Small intestine (tissue), 7 donors: ENCODE measurements around the gene KCNG2. TPM values are rescaled to one million over a fixed set of nuclear protein-coding genes. Genes with fewer than 3 reads are reported as not detected.

Experiments used
- DNase-seq, 2 donors: peaks; one replicate each; pipeline versions ENCODE4 v3.0.0 to v3.0.0-alpha.2; 2013
- FAIRE-seq: peaks from 2 replicates; lab custom pipeline; 2012; peaks lifted over from hg19 to GRCh38; lab: Jason Lieb, UNC
- H3K27ac ChIP-seq, 3 donors: one replicate each; pipeline ENCODE4 v1.5.1; 2013; ENCODE audit warnings: low read length in 2 of 3, mild to moderate bottlenecking in 2 of 3, control low read depth in 1 of 3, inconsistent platforms in 1 of 3, low read depth in 1 of 3, moderate library complexity in 1 of 3
- H3K27me3 ChIP-seq, 3 donors: one replicate each; pipeline ENCODE4 v1.6.1; 2013; ENCODE audit warnings: low read length in 3 of 3, inconsistent platforms in 1 of 3; ENCODE audit not compliant: control insufficient read depth in 3 of 3, insufficient read depth in 3 of 3
- H3K36me3 ChIP-seq, 3 donors: one replicate each; pipeline ENCODE4 v1.6.1; 2013; ENCODE audit warnings: low read length in 3 of 3, inconsistent platforms in 1 of 3, low read depth in 1 of 3, mild to moderate bottlenecking in 1 of 3, moderate library complexity in 1 of 3; ENCODE audit not compliant: control insufficient read depth in 3 of 3, insufficient read depth in 2 of 3
- H3K4me1 ChIP-seq, 3 donors: one replicate each; pipeline ENCODE4 v1.6.1; 2013; ENCODE audit warnings: low read length in 2 of 3, inconsistent platforms in 1 of 3, low read depth in 1 of 3, mild to moderate bottlenecking in 1 of 3, moderate library complexity in 1 of 3; ENCODE audit not compliant: control insufficient read depth in 3 of 3, insufficient read depth in 2 of 3
- H3K4me3 ChIP-seq, 3 donors: one replicate each; pipeline ENCODE4 v1.5.1; 2013; ENCODE audit warnings: low read length in 3 of 3, control low read depth in 1 of 3, inconsistent platforms in 1 of 3, low read depth in 1 of 3, mild to moderate bottlenecking in 1 of 3, moderate library complexity in 1 of 3
- H3K9me3 ChIP-seq, 2 donors: one replicate each; pipeline ENCODE4 v1.6.1; 2013; ENCODE audit warnings: low read depth in 1 of 2, low read length in 1 of 2; ENCODE audit not compliant: control insufficient read depth in 2 of 2, insufficient read depth in 1 of 2
- WGBS, 3 donors: extraction: QIAGEN DNeasy Blood & Tissue Kit; methylation state at CpG; one replicate each; pipeline ENCODE4 v1.1.7; 2013; 5-methylcytosine and 5-hydroxymethylcytosine counted together
- polyA plus RNA-seq, 4 donors: library from polyadenylated mRNA; stranded (reverse) in 3 of 4; unstranded in 1 of 4; fragments of 200-250 nt in 3 of 4; fragments of 120-200 nt in 1 of 4; gene quantifications; one replicate each; pipeline versions ENCODE4 v1.2.1 to v1.2.3, GENCODE V29; 2013
- donor health status: healthy with polysubstance abuse.
- donor health status: control.
- donor health status: control.
- donor health status: Bipolar disorder and iron deficiency.
- donor health status: healthy.

KCNG2 gene
- polyA plus RNA-seq, 4 donors, result 0.10 to 0.30 TPM; not detected in 2

GRCh38 chr18:79883461-79884293, 85.9 kb downstream of the KCNG2 start:
- no peaks in the 10 kb centered on the region for H3K36me3 ChIP-seq
- H3K4me3 ChIP-seq, result no peak overlapping the region
- H3K4me1 ChIP-seq, result no peaks in the 10 kb centered on the region
- no peaks in the 10 kb centered on the region for H3K27me3 ChIP-seq
- 88 to 93% (median 90%) methylated on average over 29 to 31 of the region's 31 CpGs for WGBS, 3 donors
- no peak for DNase-seq
- peaks cover 0 to 36% of the 10 kb centered on the region in 2 donors for H3K9me3 ChIP-seq
- FAIRE-seq, result no peak
- H3K27ac ChIP-seq, result no peak overlapping the region

- no peak overlapping the region for H3K27ac ChIP-seq
- no peak overlapping the region for H3K4me3 ChIP-seq
- DNase-seq (no peak), FAIRE-seq (no peak)
- H3K36me3 ChIP-seq, result no peaks in the 10 kb centered on the region
- H3K4me1 ChIP-seq, result no peaks in the 10 kb centered on the region
- H3K27me3 ChIP-seq, result no peaks in the 10 kb centered on the region
- H3K9me3 ChIP-seq, result peaks cover 0 to 37% of the 10 kb centered on the region in 2 donors
- 88 to 91% (median 88%) methylated on average over 27 to 29 of the region's 29 CpGs for WGBS, 3 donors
Observed at GRCh38 chr18:79884294-79884962, 86.7 kb downstream of the KCNG2 start.

DNA sequence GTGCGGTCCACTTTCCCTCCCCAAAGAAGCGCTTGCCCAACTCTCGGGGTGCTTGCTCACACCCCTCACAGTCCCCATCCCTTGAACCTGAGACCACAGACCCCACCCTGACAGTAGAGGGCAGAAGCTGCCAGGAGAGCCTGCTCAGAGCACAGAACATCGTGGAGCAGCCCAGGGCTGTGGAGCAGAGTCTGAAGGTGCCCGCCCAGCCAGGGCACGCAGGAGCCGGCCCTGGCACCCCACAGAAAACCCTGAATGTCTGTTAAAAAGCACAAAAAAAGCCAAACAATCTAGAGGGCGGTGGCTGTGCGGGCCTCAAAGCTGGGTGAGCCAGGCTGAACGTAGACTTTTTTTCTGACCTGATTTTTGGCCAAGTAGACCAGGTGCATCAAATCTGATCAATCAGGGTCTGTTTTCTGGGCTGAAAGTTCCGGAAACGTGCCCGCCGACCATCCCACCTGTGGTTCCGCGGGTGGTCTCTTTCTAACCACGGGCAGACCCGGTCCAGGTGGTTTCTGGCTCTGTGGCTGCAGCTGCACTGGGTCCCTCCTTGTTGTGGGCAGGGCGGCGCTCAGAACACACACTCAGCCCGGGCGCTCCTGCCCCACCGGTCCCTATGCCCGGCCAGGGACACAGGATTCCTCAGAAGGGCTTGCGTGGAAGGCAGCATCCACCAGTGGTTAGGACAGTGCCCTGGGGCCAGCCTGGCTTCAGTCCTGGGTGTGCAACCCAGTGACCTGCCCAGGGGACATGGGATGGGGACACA, 87.4 kb downstream of the KCNG2 start:
- Histone ChIP-seq H3K36me3 (no peaks in the 10 kb centered on the region), H3K4me3 (no peak overlapping the region), H3K27me3 (no peaks in the 10 kb centered on the region), H3K9me3 (peaks cover 0 to 41% of the 10 kb centered on the region in 2 donors), H3K4me1 (no peaks in the 10 kb centered on the region), H3K27ac (no peak overlapping the region)
- FAIRE-seq, result no peak
- WGBS, 3 donors, result 88 to 91% (median 90%) methylated on average over 25 of the region's 25 CpGs
- DNase-seq, result no peak

- H3K4me1 ChIP-seq, result no peaks in the 10 kb centered on the region
- peaks cover 1 to 53% of the 10 kb centered on the region in 2 donors for H3K9me3 ChIP-seq
- H3K36me3 ChIP-seq, result no peaks in the 10 kb centered on the region
- 91 to 93% (median 91%) methylated on average over 30 of the region's 30 CpGs for WGBS, 3 donors
- H3K27me3 ChIP-seq, result no peaks in the 10 kb centered on the region
- no peak for FAIRE-seq
- no peak for DNase-seq
- no peak overlapping the region for H3K27ac ChIP-seq
- H3K4me3 ChIP-seq, result no peak overlapping the region
Observed at GRCh38 chr18:79887181-79888000, 89.7 kb downstream of the KCNG2 start.

DNA sequence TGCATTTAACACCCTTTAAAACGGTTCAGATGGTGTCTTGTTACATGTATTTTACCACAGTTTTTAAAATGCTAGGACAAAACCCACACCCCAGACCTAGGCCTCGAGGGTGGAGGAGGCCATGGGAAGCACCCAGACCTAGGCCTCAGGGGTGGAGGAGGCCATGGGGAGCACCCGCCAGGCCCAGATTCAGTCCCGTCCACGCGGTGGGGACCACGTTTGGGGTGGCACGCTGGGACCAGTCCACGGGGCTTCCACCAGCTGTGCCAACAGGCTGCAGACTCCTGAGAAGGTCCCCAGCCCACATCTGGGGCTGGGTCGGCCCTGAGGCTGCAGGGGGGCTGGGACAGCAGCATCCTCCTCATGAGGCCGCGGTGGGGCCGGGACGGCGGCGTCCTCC, 90.3 kb downstream of the KCNG2 start:
- no peak for DNase-seq
- H3K9me3 ChIP-seq, result peaks cover 1 to 51% of the 10 kb centered on the region in 2 donors
- 88 to 94% (median 93%) methylated on average over 14 to 16 of the region's 16 CpGs for WGBS, 3 donors

DNA sequence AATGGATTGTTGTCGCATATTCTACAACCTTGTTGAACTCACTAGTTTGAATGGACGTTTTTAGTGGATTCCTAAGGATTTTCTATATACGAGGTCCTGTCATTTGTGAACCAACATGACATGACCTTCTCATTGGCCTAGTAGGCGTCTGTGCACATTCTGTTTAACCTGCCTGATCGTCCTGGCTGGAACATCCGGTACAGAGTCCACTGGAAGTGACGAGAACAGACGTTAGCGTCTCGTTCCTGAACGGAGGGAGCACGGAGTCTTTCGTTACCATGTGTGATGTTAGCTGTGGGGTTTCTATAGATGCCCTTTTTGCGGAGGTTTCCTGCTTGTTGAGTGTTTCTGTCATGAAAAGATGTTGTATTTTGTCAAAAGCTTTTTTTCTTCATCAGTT, 91.8 kb downstream of the KCNG2 start:
- Histone ChIP-seq H3K27me3 (no peaks in the 10 kb centered on the region), H3K27ac (no peak overlapping the region), H3K4me3 (no peak overlapping the region), H3K9me3 (peaks cover 1 to 42% of the 10 kb centered on the region in 2 donors), H3K4me1 (no peaks in the 10 kb centered on the region), H3K36me3 (no peaks in the 10 kb centered on the region)
- 91 to 92% (median 91%) methylated on average over 14 of the region's 14 CpGs for WGBS, 3 donors
- FAIRE-seq (no peak), DNase-seq (no peak)

More for the DNA sequence above, 90.3 kb downstream of the KCNG2 start:
- no peak overlapping the region for H3K4me3 ChIP-seq
- H3K36me3 ChIP-seq, result no peaks in the 10 kb centered on the region
- FAIRE-seq, result no peak
- no peaks in the 10 kb centered on the region for H3K27me3 ChIP-seq
- no peaks in the 10 kb centered on the region for H3K4me1 ChIP-seq
- no peak overlapping the region for H3K27ac ChIP-seq

GRCh38 chr18:79890674-79891073, 92.9 kb downstream of the KCNG2 start:
- H3K36me3 ChIP-seq, result no peaks in the 10 kb centered on the region
- DNase-seq (no peak), FAIRE-seq (no peak)
- 71 to 84% (median 74%) methylated on average over 5 of the region's 5 CpGs for WGBS, 3 donors
- no peak overlapping the region for H3K27ac ChIP-seq
- H3K4me1 ChIP-seq, result no peaks in the 10 kb centered on the region
- no peaks in the 10 kb centered on the region for H3K27me3 ChIP-seq
- H3K9me3 ChIP-seq, result peaks cover 1 to 34% of the 10 kb centered on the region in 2 donors
- H3K4me3 ChIP-seq, result no peak overlapping the region
